Measurements from ENCODE around the gene HCFC1R1.

HCFC1R1 gene

DNA sequence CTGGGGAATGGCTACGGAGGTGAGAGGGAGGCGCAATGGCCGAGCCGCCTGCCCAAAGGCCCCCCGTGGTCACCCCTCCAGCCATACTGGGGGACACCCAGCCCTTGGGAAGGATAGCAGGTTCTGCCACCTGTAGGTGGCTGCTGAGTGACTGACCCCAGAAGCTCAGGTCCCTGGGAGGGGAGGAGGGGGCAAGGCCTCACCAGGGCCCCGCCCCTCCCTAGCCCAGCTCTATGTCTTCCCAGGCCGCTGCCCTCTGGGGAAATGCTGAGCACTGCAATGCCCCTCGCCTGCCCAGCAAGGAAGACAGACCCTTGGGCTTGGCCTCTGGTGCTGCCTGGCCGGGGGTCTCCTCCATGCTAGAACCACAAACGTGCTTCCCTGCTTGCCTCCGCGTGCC lies 22.4 kb downstream of the HCFC1R1 start:
- DNase-seq (ENCODE audit: low read depth in 2 of 2), result no peak

DNA sequence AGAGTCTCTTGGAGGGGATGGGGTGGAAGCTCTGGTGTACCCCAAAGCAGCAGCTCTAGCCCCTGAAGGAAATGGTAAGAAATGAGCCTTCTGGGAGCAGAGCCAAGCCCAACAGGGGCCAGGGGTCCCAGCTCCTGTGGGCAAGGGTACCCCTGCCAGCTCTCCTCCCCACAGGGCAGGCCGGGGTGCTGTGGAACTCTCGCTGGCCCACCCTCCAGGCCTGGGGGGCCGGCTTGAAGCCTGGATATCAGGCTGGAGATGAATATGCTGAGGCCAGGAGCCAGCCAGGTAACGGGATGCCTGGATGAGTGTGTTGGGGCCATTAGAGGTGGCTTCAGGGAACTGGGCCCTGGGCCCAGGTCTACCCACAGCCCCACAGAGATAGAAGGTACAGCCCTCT lies 23.2 kb downstream of the HCFC1R1 start:
- DNase-seq (ENCODE audit: low read depth in 2 of 2), result no peak

DNA sequence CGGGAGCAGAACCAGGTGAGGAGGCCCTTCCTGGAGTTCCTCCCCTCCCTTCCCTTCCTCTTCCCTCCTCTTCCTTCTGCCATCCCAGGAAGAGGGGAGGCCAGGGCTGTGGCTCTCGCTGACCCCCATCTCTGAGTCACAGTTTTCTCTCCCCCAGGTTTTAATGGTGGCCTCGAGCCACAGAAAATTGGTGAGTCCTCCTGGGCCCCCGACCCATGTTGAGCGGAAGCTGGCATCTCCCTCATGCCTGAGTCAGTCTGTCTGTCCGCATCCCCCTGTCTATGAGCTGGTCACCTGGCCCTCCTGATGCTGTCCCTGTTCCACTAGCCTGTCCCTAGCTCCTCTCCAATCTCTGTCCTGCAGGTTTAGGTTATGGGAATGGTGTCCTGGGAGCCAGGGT lies 23.8 kb downstream of the HCFC1R1 start:
- no peak for DNase-seq (ENCODE audit: low read depth in 2 of 2)

DNA sequence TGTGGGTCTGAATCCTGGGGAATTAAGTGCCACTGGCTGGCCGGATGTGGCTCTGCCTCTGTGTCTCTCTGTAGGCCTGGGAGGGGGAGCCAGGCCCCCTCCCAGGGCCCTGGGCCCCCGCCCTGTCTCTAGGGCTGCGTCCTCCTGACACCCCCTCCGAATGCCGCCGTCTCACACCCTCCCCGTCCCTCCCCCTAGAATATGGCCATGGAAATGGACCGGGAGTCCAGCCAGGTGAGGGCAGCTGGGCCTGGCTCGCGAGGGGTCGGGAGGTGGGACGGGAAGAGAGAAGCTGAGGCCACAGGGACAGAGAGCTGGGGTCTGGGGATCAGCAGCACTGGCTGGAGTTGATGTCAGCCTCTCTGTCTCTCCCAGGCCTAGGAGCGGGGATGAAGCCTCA lies 27.4 kb downstream of the HCFC1R1 start:
- DNase-seq (ENCODE audit: low read depth in 2 of 2), result no peak

DNA sequence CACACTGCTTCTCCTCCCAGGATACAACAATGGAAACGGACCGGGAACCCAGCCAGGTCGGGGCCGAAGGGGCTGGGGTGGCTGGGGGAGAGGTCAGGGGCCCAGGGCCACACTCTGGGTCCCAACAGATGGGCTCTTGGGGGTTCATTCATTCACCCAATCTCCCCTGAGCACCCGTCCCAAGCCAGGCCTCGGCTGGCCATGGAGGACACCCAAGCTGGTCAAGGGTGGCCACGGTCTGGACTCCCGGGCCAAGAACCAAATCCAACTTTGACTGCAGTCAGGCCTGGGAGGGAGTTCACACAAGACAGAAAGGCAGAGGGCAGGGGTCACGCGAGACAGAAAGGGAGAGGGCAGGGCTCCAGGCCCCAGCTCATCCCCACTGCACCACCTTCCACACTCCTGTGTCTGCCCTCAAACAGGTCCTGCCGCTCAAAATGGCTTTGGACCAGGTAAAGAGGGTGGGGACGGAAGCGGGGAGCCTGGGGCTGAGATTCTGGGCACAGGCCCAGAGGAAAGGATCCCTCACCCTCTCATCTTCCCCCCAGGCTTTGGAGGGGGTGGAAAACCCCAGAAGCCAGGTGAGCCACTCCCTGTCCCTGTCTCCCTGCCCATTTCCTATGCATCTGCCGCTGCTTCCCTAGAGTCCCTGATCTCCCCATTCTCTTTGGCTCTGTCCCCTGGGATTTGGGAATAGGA lies 31.2 kb downstream of the HCFC1R1 start:
- DNase-seq (ENCODE audit: low read depth in 2 of 2), result no peak

DNA sequence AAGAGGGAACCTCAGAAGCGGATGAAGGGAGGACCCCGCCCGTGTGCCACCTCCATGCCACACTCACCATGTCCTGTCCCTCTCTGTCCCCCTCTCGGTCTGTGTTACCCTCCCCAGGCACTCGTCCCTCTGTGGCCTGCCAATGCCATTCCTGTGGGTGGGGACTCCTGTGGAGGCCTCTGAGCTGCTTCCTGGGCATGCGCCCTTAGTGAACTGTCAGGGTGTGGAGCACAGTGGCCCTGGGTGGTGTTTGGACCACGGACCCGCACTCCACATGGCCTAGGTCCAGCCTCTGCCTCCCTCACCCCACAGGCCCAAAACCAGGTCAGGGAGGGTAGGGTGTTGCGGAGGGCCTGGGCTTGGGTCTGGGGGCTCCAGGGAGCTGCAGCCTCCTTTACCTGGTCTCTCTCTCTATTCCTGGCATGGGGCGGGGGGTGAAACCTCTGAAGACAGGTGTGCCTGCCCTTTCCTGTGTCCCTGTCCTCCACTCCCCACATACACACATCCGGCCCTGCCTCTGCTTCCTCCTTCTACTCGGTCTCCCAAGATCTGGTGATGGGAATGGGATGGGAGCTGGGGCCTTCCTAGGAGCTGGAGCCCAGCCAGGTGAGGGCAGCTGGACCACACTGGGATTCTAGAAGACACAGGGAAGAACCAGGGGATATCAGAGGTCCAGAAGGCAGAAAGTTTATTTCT lies 32.0 kb downstream of the HCFC1R1 start:
- no peak for DNase-seq (ENCODE audit: low read depth in 2 of 2)

DNA sequence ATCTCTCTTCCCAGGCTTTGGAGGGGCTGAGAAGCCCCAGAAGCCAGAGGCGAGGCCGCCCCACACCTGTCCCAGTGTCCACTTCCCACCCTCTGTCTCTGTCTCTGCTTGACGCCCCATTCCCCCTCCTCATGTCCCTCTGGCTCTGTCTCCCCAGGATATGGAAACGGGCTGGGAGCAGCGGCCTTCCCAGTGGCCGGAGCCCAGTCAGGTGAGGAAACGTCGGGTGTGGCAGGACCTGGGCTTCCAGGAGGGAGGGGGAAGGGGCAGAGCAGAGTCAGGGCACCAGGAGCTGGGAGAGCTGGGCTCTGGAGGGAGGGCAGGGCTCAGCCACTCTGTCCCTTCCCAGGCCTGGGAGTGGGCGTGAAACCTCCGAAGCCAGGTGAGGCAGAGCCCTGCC lies 32.9 kb downstream of the HCFC1R1 start:
- no peak for DNase-seq (ENCODE audit: low read depth in 2 of 2)

DNA sequence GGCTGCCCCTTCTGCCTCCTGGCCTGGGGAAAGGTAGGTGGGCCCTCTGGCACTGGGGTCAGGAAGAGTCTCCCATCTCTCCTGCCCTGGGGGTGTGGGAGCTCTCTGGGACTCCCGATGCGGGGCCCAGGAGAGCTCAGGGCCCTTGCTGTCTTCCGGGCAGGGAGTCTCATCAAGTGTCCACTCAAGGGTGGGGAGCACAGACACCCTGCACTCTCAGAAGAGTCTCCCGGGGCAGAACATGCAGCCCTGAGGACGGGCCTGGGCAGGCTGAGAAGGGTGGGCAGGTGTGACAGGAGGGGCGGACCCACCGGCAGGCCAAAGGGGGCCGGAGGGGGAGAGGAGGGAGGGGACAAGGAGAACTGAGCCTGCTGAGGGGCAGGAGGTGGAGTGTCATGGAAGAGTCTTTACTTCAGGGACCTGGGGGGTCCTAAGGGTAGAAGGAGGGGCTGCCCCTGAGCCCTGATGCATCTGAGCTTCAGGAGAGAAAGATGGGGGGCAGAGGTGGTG lies 35.1 kb downstream of the HCFC1R1 start:
- no peak for DNase-seq (ENCODE audit: low read depth in 2 of 2)

DNA sequence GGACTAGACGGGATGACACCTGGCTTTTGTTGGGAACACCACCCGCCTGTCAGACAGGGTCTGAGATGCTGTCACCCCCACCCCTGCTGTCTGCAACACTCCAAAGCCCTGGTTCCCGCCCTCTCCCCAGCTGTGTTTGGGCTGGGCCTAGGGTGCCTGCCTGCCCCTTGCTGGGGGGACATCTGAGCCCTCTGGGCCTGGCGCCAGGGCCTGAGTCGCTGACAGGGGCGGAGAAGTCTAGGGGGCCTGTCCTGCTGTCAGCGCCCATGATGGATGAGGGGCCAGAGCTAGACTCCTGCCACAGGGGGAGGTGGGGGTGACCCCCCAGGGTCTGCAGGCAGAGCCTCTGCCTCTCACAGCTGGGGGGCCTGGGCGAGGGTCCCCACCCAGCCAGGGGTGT lies 35.9 kb downstream of the HCFC1R1 start:
- DNase-seq (ENCODE audit: low read depth in 2 of 2), result no peak

DNA sequence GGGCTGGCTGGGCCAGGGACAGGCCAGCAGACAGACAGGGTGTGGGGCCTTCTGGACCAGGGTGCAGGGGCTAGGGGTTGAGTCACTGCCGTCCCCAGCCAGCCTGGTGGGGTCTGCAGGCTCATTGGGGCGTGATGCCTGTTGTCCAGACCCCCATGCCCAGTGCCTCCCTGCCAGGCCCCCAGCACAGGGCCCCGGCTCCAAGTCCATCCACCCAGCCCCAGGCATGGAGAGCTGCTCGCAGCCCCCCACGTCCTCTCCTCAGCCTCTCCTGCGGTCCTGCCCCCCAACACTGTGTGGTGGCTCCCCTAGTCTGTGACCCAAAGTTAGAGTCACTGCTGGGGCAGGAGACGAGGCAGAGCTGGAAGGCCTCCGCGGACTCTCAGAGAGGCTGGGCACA lies 36.5 kb downstream of the HCFC1R1 start:
- DNase-seq (ENCODE audit: low read depth in 2 of 2), result no peak

DNA sequence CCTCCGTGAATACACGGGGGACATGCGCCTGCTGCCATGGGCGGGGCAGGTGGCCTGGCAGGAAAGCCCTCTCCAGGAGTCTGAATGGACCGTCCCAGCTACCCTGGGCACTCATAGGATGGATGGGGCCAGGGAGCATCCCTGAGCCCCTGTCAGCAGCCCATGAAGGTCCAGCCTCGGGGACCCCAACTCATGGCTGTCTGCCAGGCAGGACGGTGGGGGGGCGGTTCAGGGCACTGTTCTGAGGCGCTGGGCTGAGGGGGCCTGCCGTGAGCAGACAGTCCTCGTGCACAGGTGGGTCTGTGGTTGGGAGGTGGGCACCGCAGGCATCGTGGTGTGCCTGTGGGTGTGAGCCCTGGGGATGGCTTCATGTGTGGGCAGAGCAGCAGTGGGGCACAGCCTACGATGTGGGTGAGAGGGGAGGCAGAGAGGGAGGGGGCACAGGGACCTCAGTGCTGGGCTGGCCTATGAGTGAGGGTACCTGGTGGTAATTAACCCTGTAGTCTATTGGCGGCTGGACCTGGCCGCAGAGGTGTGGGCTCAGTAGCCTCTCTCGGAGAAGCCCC lies 37.0 kb downstream of the HCFC1R1 start:
- no peak for DNase-seq (ENCODE audit: low read depth in 2 of 2)

DNA sequence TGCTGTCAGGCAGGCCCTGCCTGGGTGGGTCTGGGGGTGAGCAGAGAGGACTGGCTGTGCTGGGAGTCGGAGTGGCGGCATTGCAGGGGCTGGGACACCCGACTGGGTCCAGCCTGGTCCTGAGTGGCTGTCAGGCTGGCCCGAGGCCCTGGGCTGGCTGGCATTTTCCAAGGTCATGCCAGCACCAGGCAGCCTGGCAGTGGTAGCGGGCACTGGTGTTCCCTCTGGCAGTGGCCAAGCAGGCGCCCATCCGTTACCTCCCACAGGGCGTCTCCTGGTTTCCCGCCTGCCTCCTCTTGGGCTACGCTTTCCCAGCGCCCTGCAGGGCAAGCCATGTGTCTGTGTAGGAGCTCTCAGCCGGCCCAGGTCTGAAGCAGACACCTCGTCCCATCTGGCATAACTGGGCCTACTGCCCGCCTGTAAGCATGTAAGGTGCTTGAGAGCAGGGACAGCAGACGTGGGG lies 37.8 kb downstream of the HCFC1R1 start:
- no peak for DNase-seq (ENCODE audit: low read depth in 2 of 2)

DNA sequence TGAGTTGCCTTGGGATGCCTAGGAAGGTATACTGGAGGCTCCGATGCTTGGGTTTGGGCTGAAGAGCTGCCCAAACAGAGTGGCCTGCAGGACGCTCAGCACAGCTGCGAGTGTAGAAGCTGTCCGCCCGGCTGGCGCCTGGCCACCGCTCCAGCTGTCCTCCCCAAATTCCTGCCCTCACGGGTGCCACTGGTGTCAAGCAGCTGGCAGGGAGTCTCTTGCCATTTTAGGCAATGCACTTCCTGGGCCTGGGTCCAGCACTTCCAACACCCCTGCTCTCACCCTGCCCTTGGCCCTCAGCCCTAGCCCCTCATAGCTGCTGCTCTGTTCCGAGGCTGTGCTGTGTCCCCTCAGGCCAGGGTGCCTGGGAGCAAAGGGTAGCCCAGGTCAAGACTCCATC lies 38.3 kb downstream of the HCFC1R1 start:
- DNase-seq (ENCODE audit: low read depth in 2 of 2), result no peak

DNA sequence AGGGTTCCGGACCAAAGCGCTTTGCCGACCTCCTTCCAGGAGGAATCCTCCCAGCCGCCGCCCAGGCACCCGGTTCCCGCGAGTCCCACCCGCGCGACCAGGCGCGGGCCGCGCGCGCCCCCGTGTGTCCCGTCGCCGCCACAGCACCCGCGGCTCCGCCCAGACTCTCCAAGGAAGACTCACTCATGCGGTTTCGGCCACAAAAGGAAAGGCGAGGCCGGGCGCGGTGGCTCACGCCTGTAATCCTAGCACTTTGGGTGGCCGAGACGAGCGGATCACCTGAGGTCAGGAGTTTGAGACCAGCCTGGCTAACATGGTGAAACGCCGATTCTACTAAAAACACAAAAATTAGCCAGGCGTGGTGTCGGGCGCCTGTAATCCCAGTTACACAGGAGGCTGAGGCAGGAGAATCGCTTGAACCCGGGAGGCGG lies 40.0 kb downstream of the HCFC1R1 start:
- peak; percentile 75 to 78 for DNase-seq (ENCODE audit: low read depth in 2 of 2)

DNA sequence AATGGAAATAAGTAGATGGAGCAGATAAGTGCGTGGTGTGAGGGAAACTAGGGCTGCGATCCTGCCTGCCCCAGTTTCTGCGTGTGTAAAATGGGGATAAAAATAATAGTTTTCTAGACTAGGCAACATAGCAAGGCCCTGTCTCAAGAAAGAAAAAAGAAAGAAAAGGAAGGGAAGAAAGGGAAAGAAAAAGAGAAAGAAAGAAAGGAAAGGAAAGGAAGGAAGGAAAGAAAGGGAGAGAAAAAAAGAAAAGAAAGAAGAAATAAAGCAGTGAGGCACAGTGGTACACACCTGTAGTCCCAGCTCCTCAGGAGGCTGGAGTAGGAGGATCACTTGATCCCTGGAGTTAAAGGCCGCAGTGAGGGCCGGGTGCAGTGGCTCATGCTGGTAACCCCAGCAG lies 41.3 kb downstream of the HCFC1R1 start:
- no peak for DNase-seq (ENCODE audit: low read depth in 2 of 2)

DNA sequence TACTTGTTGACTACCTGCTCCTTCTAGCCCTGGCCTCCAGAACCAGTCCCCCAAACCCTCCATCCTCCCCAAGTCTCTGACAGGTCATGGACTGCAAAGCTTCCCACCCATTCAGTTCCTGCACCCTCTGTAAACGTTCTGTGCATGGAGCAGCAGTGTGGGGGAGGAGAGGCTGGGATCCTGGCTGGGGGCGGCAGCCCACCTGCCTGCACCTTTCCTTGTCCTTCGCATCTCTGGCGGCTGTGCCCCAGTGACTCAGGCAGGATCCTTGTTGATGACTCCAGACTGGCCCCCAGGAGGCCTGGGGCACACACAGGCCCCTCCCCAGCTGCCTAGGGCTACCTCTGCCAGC lies 41.9 kb downstream of the HCFC1R1 start:
- DNase-seq (ENCODE audit: low read depth in 2 of 2), result no peak

DNA sequence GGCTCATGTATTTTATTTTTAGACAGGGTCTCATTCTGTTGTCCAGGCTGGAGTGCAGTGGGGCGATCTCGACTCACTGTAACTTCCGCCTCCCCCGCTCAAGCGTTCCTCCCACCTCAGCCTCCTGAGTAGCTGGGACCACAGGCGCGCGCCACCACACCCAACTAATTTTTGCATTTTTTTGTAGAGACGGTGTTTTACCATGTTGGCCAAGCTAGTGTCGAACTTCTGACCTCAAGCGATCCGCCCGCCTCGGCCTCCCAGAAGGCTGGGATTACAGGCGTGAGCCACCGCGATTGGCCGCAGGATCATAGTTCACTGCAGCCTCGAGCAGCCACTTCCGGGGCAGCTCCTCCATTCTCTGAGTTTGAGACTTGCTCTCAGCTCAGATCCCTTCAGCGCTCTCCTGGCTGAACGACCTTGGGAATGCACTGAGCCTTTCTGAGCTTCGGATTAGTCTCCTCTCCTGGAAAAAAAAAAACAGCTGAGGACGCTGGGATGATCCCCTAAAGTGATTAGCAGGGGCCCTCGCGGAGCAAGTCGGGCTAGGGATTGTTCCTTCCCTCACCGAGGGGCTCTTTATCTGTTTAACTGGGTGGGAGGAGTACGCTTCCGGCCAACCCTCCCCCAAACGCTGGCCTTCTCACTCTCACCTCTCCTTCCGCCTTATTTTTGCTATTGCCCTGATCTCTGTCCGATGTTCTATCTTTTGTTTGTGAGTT lies 42.4 kb downstream of the HCFC1R1 start:
- DNase-seq (ENCODE audit: low read depth in 2 of 2), result no peak

DNA sequence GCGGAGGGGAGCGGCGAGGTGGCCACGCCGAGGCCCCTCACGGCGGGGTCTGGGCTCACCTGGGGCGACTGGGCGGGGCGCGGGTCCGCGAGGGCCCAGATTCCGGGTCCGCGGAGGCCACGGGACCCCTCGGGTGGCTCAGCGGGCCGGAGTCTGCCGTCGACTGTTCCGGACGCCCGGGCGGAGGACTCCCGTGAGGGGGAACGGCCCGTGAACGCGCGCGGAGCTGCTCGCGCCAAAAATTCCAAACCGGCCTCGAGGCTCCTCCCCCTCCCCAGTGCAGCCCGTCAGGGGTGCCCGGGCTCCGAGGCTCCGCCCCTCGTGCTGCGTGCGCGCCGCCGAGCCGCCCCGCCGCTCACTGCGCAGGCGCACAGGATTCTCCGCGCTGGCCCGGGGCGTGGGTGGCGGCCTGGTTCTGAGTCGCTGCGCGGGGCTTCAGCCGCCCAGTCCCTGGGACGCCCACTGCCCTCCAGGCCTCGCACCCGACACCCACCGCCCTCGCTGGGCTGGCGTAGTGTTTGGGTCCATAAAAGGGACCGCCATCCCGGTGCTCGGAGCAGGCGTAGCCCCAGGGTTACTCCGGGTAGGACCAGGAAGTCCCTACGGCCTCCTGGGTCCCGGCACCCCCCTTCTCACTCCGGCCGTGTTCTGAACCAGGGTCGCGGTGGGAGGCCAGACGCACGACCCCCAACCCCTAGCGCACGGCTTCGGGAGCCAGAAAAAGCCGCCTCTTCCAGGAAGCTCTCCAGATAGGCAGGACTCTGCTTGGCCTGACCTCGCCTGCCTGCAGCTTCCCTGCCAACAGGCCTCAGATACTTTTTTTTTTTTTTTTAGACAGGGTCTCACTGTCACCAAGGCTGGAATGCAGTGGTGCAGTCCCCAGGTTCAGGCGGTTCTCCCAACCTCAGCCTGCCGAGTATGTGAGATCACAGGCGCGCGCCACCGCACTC lies 43.2 kb downstream of the HCFC1R1 start, which contains the start of gene PKMYT1:
TSS of gene PKMYT1 (minus strand) at position 220 of the 950 bp plus-strand sequence. CDS start 789 bp downstream, outside the sequence.
- DNase-seq (ENCODE audit: low read depth in 2 of 2), result peak; percentile 93 to 97

DNA sequence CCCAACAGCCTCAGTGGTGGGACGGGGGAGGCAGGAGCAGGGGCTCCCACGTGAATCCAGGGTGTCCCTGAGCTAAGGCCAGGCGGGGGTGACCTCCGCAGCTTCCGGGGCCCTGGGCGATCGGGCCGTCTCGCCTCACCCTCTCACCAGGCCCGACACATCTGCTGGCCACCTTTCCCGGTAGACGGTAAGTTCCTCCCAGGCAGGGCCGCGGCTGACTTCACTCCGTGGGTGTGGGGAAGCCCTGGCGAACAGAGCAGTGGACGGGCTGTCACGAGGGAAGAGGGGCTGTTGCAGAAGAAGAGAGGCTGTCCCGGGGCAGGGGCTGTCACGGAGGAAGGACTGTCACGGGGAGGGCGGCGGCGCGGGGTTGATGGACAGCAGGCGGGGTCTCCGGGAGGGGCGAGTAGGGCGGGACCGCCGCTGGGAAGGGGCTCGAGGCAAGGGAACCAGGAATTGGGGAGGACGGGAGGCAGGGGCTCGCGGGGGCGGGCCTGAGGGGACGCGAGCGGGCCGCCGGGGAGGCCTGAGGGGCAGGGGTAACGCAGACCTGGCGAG lies 44.0 kb downstream of the HCFC1R1 start:
- DNase-seq (ENCODE audit: low read depth in 2 of 2), result no peak

DNA sequence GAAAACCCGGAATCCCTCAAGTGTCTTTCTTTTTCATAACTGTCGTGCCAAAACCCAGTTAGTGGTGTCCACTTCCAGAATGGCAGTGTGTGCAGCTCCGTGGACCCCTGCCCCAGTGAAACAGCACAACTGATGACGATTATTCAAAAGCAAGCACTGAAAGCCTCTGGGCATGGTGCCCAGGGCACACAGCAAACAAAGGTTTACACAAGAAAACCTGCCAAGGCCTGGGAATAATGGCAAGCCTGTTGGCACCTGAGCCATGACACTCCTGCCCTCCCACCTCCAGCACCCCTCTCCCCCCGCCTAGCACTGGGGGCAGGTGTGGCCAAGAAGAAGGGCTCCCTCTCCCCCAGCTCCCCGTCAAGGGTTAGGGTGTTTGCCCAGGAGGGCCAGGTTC lies 46.3 kb downstream of the HCFC1R1 start:
- no peak for DNase-seq (ENCODE audit: low read depth in 2 of 2)

DNA sequence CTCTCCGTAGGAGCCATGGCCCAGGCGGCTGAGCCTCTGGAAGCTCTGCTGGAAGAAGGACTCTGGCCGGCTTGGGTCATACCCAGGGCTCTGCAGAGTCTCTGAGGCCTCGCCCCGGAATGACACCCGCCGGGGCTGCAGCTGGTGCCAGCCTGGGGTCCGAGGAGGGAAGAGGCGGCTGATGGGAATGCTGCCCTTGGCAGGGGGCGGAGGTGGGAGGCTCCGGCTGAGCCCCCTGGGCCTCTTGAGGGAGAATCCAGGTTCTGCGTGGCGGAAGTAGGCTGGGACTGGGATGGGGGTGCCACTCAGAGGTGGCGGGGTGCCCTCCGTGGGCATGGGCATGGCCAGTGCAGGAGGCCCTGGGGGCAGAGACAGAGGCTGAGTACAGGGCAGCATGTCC lies 47.1 kb downstream of the HCFC1R1 start:
- no peak for DNase-seq (ENCODE audit: low read depth in 2 of 2)

All from stimulated activated CD8-positive, alpha-beta memory T cell treated with anti-CD3 and anti-CD28 coated beads, Interleukin-2, amount 100 ng/mL, for 48 hours (primary cell).